ENCODE data around the gene POU2AF2. TPM values are rescaled to one million over a fixed set of nuclear protein-coding genes. Genes with fewer than 3 reads are reported as not detected.

The POU2AF2 gene
- polyA plus RNA-seq, 2 of the 4 experiments (the other 2 are of a cell fraction) = not detected

DNA sequence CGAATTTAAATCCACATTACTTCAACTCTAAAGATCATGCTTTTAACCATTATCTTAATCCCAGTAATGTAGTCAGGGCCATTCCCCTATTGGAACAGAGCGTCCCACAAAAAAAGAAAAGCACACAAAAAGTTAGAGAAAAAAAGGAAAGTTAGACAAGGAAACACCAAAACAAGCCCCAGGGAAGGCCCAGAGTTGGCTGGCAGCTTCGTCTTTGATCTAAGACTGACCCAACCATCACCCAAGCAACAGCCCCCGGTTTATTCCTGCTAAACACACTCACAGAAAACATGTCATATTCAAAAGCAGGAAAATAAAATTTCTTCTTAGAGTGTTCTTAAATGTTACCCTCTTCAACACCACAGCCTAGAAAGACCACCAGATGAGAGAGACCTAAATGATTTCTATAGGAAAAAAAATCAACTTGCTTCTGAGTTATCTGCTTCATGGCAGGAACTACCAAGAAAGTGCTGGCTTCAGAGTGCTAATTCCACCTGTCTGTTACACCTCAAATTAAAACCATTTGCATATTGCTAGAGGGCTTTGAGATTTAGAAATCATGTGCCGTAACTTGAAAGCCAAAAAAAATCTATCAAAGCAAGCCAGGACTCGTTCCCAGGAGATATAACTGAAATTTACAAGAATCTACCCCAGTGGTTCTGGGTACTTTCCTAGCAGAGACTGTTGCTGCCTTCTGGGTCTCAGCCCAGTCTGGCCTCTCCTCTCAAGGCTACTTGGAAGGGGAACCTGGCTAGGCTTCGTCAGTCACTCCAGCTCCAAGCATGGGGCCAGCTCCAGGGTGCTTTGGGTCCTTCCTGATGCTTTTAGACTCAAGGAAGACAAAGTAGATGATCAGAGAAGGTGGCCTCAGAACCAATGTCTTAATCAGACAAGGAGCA is 84.0 kb downstream of the POU2AF2 start (continued):
- TF ChIP-seq RARB (CRISPR knock-in tag; IDR thresholded peaks at IDR 0.05) (no peak), CHD4 (IDR thresholded peaks at IDR 0.05; ENCODE audit: borderline replicate concordance) (no peak), CEBPB (IDR thresholded peaks at IDR 0.05) (no peak)
- TF ChIP-seq, protein P1, sequence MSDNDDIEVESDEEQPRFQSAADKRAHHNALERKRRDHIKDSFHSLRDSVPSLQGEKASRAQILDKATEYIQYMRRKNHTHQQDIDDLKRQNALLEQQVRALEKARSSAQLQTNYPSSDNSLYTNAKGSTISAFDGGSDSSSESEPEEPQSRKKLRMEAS (IDR thresholded peaks at IDR 0.05) = no peak

GRCh38 chr11:111330234-111330893 is 84.8 kb downstream of the POU2AF2 start:
- POLR2A ChIA-PET = no interaction called here
- FAIRE-seq = no peak
- H3K4me1 ChIP-seq = peaks cover 16% of the 10 kb centered on the region

GRCh38 chr11:111331711-111332479 is 86.4 kb downstream of the POU2AF2 start:
- no peak overlapping the region for H3K27ac ChIP-seq
- DNase-seq (ENCODE audit: low read depth in 1 of 2, low spot score in 1 of 2) (no peak), ATAC-seq (no peak), FAIRE-seq (no peak)
- H3K4me2 ChIP-seq = no peak overlapping the region
- CTCF ChIA-PET = no interaction called here
- H3K4me3 ChIP-seq = no peak overlapping the region
- H3K4me1 ChIP-seq = peaks cover 22% of the 10 kb centered on the region
- H3K9me3 ChIP-seq = no peaks in the 10 kb centered on the region
- 61% methylated on average over 4 of the region's 4 CpGs for WGBS (ENCODE audit: missing lambda C conversion rate)
- TF ChIP-seq CBX2 (IDR thresholded peaks at IDR 0.05; ENCODE audit: borderline replicate concordance, low read depth) (no peak), EHMT2 (IDR thresholded peaks at IDR 0.05; ENCODE audit: low read depth) (no peak), SMC3 (IDR thresholded peaks at IDR 0.05) (no peak)
- TF ChIP-seq, protein P2, sequence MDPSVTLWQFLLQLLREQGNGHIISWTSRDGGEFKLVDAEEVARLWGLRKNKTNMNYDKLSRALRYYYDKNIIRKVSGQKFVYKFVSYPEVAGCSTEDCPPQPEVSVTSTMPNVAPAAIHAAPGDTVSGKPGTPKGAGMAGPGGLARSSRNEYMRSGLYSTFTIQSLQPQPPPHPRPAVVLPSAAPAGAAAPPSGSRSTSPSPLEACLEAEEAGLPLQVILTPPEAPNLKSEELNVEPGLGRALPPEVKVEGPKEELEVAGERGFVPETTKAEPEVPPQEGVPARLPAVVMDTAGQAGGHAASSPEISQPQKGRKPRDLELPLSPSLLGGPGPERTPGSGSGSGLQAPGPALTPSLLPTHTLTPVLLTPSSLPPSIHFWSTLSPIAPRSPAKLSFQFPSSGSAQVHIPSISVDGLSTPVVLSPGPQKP (IDR thresholded peaks at IDR 0.05; ENCODE audit: low read depth, low read length) = no peak
- POLR2A ChIA-PET = no interaction called here

More at GRCh38 chr11:111330234-111330893, 84.8 kb downstream of the POU2AF2 start:
- H3K4me3 ChIP-seq = no peak overlapping the region
- TF ChIP-seq EHF (CRISPR knock-in tag; IDR thresholded peaks at IDR 0.05) (no peak), FOSL2 (IDR thresholded peaks at IDR 0.05) (no peak), FOSL2 (CRISPR knock-in tag; IDR thresholded peaks at IDR 0.05) (no peak), EP300 (IDR thresholded peaks at IDR 0.05) (no peak), ZNF302 (CRISPR knock-in tag; IDR thresholded peaks at IDR 0.05) (no peak), MAZ (IDR thresholded peaks at IDR 0.05; ENCODE audit: borderline replicate concordance, low read depth, low read length) (no peak)
- ATAC-seq (no peak), DNase-seq (ENCODE audit: low read depth in 1 of 2, low spot score in 1 of 2) (no peak)
- WGBS (ENCODE audit: missing lambda C conversion rate) = 100% methylated on average over 2 of the region's 2 CpGs
- CTCF ChIA-PET = no interaction called here
- H3K4me2 ChIP-seq = no peak overlapping the region
- no peaks in the 10 kb centered on the region for H3K9me3 ChIP-seq
- H3K27ac ChIP-seq = no peak overlapping the region

- H3K4me3 ChIP-seq = no peak overlapping the region
- TF ChIP-seq JUN (IDR thresholded peaks at IDR 0.05) (no peak), GATA3 (IDR thresholded peaks at IDR 0.05; ENCODE audit: borderline replicate concordance) (peak; percentile 83)
- peaks cover 22% of the 10 kb centered on the region for H3K4me1 ChIP-seq
- FAIRE-seq = no peak
- CTCF ChIA-PET = no interaction called here
- WGBS (ENCODE audit: missing lambda C conversion rate) = 25% methylated on average over 8 of the region's 9 CpGs
- H3K9me3 ChIP-seq = no peaks in the 10 kb centered on the region
- H3K27ac ChIP-seq = peak overlapping the region; percentile 56 to 58; a peak in 5 of 6 replicates
- peak; percentile 43 to 82; a peak in 3 of 6 replicates for ATAC-seq
- peak in 1 of 2 experiments; percentile 48 for DNase-seq (ENCODE audit: low read depth in 1 of 2, low spot score in 1 of 2)
- H3K4me2 ChIP-seq = peak overlapping the region; percentile 70
- POLR2A ChIA-PET = no interaction called here
These were observed 89.3 kb downstream of the POU2AF2 start for GRCh38 chr11:111334532-111335502.
